GM23338 (cell line): ENCODE measurements around the gene LZTS3.

Source experiments
- CREB1 ChIP-seq: fragments of 250-450 bp; sonication (Bioruptor Pico); IDR thresholded peaks from 2 replicates; pipeline ENCODE4 v1.5.0; 2020; ENCODE audit warnings: low read depth, mild to moderate bottlenecking, moderate library complexity
- EZH2 ChIP-seq: fragments of 200-600 bp; sonication (generic); IDR thresholded peaks from one replicate; pipeline ENCODE4 v1.8.0; 2017; ENCODE audit warnings: antibody characterized with exemption, mild to moderate bottlenecking, low read depth; ENCODE audit not compliant: unreplicated experiment
- EZH2phosphoT487 ChIP-seq: fragments of 200-600 bp; sonication (generic); IDR thresholded peaks from one replicate; pipeline ENCODE4 v1.8.1; 2018; ENCODE audit warnings: antibody characterized with exemption; ENCODE audit not compliant: unreplicated experiment
- POLR2AphosphoS5 ChIP-seq: IDR thresholded peaks from 2 replicates; pipeline ENCODE4 v1.6.1; 2016; ENCODE audit warnings: antibody characterized with exemption, low read depth
- REST ChIP-seq: IDR thresholded peaks from one replicate; pipeline ENCODE4 v1.6.1; 2018; ENCODE audit warnings: antibody characterized with exemption; ENCODE audit not compliant: unreplicated experiment
- TF ChIP-seq, protein P1 (sequence below), 2 experiments: fragments of 200-600 bp in 1 of 2; sonication (generic) in 1 of 2; conservative IDR thresholded peaks; 2 replicates each; pipeline versions ENCODE4 v1.5.1 to v1.6.1; 2016 to 2017; ENCODE audit warnings: antibody characterized with exemption in 2 of 2, low read depth in 2 of 2, mild to moderate bottlenecking in 2 of 2, moderate library complexity in 1 of 2

GRCh38 chr20:3195590-3196237, 22.4 kb upstream of the LZTS3 start:
- TF ChIP-seq, protein P1, sequence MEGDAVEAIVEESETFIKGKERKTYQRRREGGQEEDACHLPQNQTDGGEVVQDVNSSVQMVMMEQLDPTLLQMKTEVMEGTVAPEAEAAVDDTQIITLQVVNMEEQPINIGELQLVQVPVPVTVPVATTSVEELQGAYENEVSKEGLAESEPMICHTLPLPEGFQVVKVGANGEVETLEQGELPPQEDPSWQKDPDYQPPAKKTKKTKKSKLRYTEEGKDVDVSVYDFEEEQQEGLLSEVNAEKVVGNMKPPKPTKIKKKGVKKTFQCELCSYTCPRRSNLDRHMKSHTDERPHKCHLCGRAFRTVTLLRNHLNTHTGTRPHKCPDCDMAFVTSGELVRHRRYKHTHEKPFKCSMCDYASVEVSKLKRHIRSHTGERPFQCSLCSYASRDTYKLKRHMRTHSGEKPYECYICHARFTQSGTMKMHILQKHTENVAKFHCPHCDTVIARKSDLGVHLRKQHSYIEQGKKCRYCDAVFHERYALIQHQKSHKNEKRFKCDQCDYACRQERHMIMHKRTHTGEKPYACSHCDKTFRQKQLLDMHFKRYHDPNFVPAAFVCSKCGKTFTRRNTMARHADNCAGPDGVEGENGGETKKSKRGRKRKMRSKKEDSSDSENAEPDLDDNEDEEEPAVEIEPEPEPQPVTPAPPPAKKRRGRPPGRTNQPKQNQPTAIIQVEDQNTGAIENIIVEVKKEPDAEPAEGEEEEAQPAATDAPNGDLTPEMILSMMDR (conservative IDR thresholded peaks at IDR 0.05; ENCODE audit: low read depth in 2 of 2) = no peak
- TF ChIP-seq CREB1 (CRISPR knock-in tag) (no peak), EZH2 (no peak), REST (no peak), POLR2AphosphoS5 (no peak), EZH2phosphoT487 (no peak)
